GM19035 (cell line): ENCODE data around the gene AMOTL2.

Source experiments
- ATAC-seq: cut with Tn5 transposase; IDR thresholded peaks from one replicate; pipeline ENCODE4 v1.9.1; 2021; ENCODE audit not compliant: unreplicated experiment

The AMOTL2 gene

DNA sequence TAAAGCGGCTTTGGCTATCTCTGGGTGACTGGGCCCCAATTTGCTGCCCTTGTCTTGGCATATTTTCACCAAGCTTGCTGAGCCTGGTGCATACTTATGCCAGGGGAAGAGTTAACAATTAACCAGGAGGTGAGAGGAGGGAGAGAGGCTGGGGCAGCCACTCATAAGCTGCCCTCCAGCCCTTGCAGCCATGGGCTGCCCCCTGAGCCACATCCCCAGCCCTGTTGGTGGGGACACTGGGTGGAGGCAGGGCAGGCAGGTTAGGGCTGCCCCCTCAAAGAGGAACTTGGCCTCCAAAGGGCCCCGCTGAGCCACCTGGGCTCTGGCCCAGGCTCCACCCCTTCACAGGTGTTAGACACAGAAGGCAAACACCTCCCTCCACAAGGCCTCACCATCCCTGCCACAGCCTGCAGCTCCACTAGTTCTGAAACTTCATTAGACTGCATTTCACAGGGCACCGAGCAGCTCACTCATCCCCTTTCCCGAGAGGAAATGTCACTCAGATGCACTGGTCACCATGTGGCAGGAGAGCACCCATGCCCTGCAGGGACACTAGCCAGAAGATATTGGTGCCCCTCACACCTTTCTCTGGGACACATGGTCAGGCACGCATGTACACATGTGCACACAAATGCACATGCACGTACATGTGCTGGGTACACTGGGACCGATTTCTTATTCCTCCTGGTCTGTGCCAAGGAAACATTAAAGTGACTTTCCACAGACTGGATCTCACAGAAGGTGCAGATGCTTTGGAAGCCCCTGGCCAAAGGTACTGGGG is 20.2 kb downstream of the AMOTL2 start:
- ATAC-seq = no peak

- no peak for ATAC-seq
These were observed 20.9 kb downstream of the AMOTL2 start for GRCh38 chr3:134353171-134353825.

- ATAC-seq = no peak
These were observed 22.1 kb downstream of the AMOTL2 start for GRCh38 chr3:134352031-134352671.

- no peak for ATAC-seq
These were observed 22.8 kb downstream of the AMOTL2 start for GRCh38 chr3:134351427-134351826.

DNA sequence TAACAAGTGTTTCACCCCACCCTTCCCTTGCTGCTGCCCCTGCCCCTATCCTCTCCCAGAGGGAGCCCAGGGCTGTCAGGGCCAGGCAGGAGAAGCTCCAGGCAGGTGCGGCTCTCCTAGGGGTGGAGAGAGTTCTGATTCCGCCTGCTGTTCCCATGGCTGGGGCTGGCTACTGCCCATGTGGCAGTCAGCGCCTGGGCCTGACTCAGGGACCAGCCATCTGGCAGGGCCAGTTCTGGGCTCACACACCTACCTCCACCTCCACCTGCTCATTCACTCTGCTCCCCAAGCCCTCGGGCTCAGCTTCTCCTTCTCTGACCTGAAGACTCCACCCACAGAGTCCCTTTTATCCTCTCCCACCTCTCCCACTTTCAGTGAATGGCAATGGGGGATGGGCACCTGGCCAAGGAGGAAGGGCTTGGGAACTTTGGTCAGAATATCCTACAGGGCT is 23.4 kb downstream of the AMOTL2 start:
- ATAC-seq = no peak

- ATAC-seq = no peak
These were observed 24.0 kb downstream of the AMOTL2 start for GRCh38 chr3:134350266-134350665.

- no peak for ATAC-seq
These were observed 25.7 kb downstream of the AMOTL2 start for GRCh38 chr3:134348524-134348923.

DNA sequence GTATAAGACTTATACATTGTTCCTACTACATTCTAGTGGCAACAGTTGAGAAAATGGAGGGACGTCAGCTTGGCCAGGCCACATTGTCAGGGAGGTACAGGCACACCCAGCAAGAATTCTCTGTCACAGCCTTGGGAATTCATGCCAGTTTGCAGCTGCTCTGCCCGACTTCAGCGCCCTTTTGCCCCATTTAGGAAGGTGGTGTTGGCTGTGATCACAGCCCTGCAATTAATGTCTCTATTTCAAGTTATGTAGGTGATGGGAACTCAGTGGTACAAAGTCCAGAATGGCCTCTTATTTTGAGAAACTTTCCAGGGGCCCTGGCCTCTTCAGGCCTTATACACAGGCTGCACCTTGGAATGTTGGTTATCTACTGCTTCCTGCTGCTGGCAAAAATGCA is 26.7 kb downstream of the AMOTL2 start:
- ATAC-seq = no peak

GRCh38 chr3:134346744-134347143 is 27.5 kb downstream of the AMOTL2 start:
- ATAC-seq = no peak

DNA sequence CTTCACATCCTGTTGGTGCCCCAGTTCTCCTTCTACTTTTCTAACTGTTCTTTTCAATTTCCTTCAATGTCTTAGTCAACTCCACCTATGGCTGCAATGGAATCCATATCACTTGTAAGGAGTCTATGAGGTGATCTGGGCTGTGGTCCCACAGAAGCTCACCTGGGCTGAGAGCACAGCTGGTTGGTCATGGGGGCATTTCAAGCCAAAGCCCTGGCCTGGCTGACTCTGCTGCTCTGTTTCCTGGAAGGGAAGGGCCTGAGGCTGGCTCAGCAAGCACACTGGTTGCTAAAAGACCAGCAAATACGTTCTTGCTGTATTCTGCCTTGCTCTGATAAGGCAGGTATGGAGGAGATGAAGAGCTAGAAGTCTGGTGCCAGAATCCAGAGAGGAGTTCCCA is 29.0 kb downstream of the AMOTL2 start:
- ATAC-seq = no peak

DNA sequence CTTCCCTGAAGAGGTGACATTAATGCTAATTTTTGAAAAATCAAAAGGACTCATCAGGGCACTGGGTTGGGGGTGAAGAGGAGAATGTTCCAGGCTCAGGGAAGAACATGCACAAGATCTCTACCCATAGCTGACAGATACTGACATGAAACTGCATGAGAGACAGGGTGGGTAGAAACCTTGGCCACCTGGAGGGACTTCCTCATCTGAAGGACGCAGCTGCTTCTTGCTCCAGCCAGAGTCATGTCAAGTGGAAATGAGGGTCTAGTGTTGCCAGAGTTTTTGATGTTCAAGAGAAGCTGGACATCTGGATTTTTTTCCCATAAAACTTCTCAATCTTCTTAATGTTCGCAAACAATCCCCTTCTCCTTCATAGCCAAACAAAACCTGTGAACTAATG is 29.7 kb downstream of the AMOTL2 start:
- ATAC-seq = no peak

DNA sequence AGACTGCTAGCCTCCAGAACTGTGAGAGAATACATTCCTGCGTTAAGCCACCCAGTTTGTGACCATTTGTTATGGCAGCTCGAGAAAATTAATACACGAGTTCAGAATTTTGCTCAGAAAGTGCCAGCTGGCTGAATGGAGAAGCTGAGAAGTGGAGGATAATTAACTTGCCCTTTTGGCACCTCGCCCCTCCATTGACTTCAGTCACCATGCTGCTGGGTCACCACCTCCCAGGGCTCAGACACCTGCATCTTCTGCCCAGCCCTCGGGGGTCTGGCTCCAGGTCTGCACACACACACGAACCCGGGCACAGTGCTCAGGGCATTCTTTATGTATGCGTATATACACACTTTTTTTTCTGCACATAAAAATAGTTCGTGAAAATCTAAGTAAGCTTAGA is 32.0 kb downstream of the AMOTL2 start:
- no peak for ATAC-seq

GRCh38 chr3:134341389-134341788 is 32.9 kb downstream of the AMOTL2 start:
- ATAC-seq = no peak

DNA sequence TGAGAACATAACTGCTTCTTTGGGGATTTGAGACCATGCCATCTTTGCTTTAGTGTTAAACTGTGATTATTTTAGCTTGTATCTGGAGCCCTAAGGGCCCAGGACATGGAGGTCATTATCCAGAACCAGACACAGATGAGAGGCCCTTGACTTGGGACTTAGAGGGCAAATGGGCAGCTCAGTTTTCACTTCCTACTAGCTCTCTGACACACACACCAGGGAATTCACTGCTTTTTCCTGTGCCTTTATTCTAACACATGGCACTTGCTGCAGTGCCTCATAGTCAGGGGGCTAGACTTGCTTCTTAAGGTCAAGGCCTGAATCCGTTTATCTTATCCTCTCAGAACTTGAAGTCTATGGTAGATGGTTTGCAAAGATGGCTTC is 33.3 kb downstream of the AMOTL2 start:
- ATAC-seq = no peak

DNA sequence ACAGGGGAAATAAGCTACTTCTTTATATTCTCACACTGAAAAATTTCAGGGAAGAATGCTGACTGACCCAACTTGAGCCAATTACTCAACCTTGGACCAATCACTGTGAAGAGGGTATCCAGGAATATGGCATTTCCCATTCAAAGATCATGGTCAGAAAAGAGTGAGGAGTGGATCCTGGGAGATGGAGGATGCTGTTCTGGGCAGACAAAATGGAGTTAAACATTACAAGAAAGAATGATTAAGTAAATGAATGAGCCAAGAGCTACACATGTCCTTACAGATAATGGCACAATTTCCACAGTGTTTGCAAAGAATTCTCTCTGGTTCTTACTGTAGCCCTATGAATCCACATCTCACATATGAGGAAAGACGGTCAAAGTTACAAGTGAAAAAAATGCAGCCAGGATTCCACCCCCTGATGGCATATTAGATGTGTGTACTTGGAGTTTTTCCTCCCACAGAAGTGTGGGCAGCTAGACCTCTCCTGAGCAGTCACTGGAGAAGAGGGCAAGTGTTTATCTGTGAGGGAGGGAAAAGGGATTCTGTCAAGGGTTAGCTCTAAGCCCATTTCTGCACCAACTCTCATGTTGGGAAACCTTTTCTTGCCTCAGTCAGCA is 33.8 kb downstream of the AMOTL2 start:
- no peak for ATAC-seq

DNA sequence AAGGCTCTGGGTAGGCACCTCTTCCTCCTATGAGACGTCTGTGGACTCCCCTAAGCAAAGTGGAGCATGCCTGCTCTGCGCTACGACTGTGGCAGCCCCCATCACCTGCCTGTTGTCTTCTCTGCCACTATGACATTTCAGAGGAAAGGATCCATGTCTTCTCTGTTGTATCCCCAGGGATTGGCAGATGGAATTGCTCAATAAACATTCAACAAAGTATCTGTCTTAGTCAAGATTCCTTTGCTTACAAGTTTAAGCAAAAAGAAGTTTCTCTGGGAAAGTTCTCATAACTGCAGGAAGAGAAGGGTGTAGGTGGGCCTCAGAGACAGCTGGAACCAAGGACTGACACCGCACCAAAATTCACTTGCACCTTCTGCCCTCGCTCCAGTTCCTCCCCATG is 34.3 kb downstream of the AMOTL2 start:
- no peak for ATAC-seq

GRCh38 chr3:134339331-134339730 is 34.9 kb downstream of the AMOTL2 start:
- ATAC-seq = no peak

GRCh38 chr3:134338516-134339261 is 35.6 kb downstream of the AMOTL2 start:
- ATAC-seq = no peak

DNA sequence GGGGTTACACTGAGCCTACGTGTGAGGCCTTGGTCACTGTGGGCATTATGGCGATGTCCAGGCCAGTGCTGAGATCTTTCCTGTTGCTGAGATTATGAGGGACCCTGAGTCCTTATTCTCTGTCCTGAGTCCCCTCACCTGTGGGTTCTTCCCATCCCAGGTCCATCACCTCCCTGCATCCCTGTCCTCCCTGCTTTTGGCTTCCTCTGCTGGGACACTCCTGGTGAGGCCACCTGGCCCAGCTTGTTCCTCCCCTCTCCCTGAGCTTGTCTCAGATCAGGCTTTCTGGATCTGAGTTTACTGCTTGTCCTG is 36.1 kb downstream of the AMOTL2 start:
- ATAC-seq = no peak

DNA sequence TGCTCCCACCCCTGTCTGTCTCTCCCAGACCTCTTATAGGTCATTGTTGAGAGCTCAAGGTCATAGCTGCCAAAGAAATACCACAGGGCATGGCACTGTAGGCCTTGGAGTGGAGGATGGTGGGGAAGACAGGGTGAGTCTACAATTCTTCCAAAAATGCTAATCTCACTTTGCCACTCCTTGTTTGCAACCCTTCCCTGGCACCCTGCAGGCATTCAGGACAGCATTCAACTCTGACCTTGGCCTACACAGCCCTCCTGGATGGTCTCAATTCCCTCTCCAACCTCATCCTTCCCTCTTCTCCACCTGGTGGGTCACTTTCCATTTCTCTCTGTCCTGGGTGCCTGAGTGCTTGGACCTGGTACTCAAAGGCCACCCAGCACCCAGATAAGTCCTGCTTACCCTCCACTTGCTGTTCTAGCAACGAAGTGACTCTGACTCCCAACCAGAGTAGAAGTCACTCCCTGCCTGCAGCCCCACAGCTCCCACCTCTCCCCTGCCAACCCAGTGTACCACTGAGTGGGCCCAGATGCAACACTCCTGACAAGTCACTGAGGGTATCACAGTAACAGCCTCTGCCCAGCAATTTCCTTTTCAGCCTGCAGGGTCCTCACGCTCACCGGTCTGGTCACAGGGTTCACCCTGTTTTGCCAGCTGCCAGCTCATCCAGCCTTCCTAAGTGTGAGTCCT is 36.6 kb downstream of the AMOTL2 start:
- ATAC-seq = no peak

DNA sequence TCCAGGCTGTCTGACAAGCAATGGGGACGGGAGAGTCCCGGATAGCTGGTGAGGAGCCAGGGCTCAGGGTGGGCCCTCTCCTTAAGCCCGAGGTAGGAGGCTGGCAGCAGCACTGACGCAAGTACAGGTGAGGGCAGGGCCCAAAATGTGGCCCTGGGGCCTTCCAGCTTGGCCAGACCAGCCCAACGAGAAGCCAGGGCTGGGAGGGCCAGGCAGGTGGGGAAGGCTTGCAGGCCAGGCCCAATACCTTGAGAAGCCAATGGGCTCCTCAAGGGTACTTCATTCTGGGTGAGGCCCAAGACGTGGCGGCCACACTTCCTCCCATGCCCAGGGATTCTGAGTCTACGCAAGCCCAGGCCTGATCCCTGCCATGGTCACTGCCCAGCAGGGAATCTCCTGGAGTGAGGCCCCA is 37.2 kb downstream of the AMOTL2 start:
- no peak for ATAC-seq
